CD4-positive, alpha-beta T cell treated with Interleukin-2 at 100 ng/mL for 4 hours (primary cell): ENCODE results near the gene U2AF2.

Experiments used
- DNase-seq: peaks from one replicate; pipeline ENCODE4 v3.0.0-alpha.2; 2020; ENCODE audit warnings: low spot score

The U2AF2 gene

GRCh38 chr19:55658846-55659459 is 4.1 kb downstream of the U2AF2 start:
- no peak for DNase-seq

GRCh38 chr19:55659822-55660221 is 5.0 kb downstream of the U2AF2 start:
- no peak for DNase-seq

- DNase-seq, result no peak
Observed at GRCh38 chr19:55660404-55660803, 5.6 kb downstream of the U2AF2 start.

GRCh38 chr19:55660991-55661390 is 6.2 kb downstream of the U2AF2 start:
- no peak for DNase-seq

GRCh38 chr19:55661826-55662225 is 7.0 kb downstream of the U2AF2 start:
- no peak for DNase-seq

- DNase-seq, result no peak
Observed at GRCh38 chr19:55663846-55664536, 9.2 kb downstream of the U2AF2 start.

- DNase-seq, result no peak
Observed at GRCh38 chr19:55666343-55667005, 11.6 kb downstream of the U2AF2 start.

- DNase-seq, result no peak
Observed at GRCh38 chr19:55667006-55667381, 12.2 kb downstream of the U2AF2 start.

GRCh38 chr19:55667511-55667910 is 12.7 kb downstream of the U2AF2 start:
- no peak for DNase-seq

- no peak for DNase-seq
Observed at GRCh38 chr19:55667958-55668357, 13.1 kb downstream of the U2AF2 start.

GRCh38 chr19:55668603-55669348 is 13.9 kb downstream of the U2AF2 start:
- DNase-seq, result no peak

- DNase-seq, result no peak
Observed at GRCh38 chr19:55669418-55670279, 14.8 kb downstream of the U2AF2 start.

GRCh38 chr19:55670280-55671053 is 15.6 kb downstream of the U2AF2 start:
- no peak for DNase-seq

- DNase-seq, result no peak
Observed at GRCh38 chr19:55671054-55671378, 16.2 kb downstream of the U2AF2 start.

- no peak for DNase-seq
Observed at GRCh38 chr19:55672418-55672817, 17.6 kb downstream of the U2AF2 start.

- DNase-seq, result no peak
Observed at GRCh38 chr19:55673465-55673864, 18.6 kb downstream of the U2AF2 start.

- DNase-seq, result no peak
Observed at GRCh38 chr19:55673889-55674288, 19.1 kb downstream of the U2AF2 start.

GRCh38 chr19:55674459-55674840 is 19.6 kb downstream of the U2AF2 start:
- DNase-seq, result no peak

- peak; percentile 96 for DNase-seq
Observed at GRCh38 chr19:55674841-55675660, 20.2 kb downstream of the U2AF2 start, which contains the start of gene EPN1. EPN1 (plus strand) TSS chr19:55675226; CDS start chr19:55678628, 3,402 bp downstream.
